ENCODE measurements around the gene SLC23A2. TPM values are rescaled to one million over a fixed set of nuclear protein-coding genes. Genes with fewer than 3 reads are reported as not detected.

The SLC23A2 gene
- total RNA-seq, 1 donor from 2014 or later, result 17.0 TPM

DNA sequence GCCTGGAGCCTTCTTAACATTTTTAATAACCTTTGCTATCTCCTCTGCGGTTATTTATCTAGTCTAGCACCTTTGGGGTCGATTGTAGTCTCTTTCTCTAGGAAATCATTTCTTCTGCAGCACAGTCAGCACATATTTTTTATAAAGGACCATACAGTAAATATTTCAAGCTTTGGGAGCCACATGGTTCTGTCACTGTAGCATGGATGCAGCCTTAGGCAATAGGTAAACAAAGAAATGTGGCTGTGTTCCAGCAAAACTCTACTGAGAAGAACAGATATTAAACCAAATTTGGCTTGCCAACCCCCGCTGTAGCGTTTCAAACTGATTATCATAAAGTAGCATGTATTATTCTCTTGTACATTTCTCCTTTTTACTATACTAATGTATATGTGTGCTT, 95.7 kb downstream of the SLC23A2 start:
- intact Hi-C loops (cut with micrococcal nuclease), result no loop called here

DNA sequence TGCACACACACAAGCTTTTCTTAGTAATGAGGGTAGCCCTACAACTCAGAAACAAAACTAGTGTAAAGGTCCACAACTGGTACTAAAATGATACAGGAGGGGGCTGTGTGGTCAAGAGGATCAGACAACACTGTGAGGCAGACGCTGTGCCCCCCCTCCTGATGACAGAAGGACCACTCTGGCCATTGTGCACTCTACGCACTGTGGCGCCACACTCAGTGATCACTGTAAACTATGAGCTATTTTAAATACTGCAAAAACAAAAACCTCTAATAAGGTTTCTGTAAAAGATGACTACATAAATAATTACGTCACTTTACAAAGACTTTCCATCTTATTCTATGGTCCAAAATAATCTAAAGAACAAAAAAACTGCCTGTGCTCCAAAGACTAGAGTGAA, 96.1 kb downstream of the SLC23A2 start:
- intact Hi-C loops (cut with micrococcal nuclease), result no loop called here

DNA sequence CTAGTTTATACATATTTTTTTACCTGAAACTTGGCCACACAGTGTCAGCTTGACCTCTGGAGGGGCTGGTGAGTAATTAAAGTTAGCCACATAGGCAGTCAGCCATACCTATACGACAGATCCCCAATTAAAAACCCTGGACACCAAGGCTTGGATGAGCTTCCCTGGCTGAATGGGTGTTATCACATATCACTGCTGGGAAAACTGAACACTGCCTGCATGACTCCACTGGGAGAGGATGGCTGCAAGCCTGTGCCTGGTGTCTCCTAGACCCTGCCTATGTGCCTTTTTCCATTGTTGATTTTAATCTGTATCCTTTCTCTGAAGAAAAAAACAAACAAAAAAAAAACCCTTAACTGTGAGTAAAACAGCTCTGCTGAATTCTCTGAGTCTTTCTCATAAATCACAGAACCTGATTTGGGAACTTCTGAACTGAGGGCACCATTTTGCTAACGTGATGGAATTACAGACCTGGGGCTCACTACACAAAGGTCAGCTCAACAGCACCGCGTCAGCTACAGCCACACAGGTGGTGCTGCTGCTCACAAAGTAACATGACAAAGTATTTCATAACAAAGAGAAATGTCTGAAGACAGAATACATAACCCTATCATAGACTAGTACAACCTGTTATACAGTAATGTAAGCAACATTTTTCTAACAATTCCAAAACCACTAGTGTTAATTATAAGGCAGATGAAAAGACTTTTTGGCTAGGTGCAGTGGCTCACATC, 97.0 kb downstream of the SLC23A2 start:
- intact Hi-C loops (cut with micrococcal nuclease), result no loop called here

DNA sequence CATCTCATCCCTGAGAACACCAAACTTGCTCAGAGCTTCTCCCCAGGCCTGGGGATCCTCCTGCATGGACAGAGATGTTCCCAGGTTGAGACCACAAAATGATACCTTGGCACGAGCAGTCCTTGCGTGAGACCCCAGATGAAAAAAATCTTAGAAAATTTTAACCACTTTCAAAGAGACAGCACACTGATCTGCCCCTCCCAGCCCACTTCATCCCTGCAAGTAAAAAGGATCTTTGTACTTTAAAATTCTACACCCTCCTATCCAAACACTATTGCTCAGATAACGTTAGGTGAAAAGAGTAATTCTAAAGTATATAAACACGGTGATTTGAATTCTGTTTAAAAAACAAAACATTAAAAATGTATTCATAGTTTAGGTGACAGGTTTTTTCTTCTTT, 98.5 kb downstream of the SLC23A2 start:
- intact Hi-C loops (cut with micrococcal nuclease), result no loop called here

DNA sequence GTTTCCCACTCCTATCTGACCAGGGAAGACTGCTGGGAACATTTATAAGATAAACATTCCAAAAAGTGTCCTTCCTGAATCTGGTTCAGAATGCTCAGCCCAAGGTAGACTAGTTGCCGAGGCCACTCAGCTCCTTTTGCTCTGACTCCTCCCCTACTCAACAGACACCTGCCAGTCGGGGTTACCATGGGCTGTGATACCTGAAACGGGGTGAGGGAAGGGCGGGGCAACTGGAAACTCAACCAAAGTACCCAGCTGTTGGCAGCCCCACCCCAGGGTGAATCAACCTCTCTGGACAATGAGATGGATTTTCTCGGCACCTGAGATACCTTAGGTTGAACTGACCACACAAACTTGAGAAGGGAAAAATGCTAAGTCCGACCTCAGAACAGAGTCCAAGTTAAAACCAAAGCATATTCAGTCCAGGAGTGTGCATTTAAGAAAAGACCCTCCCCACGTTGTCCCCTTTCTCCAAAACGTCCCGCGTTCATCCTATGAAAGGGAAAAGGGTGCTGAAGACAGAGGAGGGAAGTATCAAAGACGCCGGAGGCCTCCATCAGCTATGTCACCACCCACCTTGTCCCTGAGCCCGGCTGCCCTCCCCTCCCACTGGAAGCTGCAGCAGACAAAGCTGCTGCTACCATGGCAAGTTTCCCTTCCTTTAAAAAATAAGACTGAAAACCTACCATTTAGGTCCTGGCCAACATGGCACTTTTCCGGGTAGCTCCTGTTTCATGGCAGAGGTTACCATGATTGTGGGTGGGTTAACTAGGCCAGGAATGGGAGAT, 100.1 kb downstream of the SLC23A2 start:
- intact Hi-C loops (cut with micrococcal nuclease), result no loop called here

DNA sequence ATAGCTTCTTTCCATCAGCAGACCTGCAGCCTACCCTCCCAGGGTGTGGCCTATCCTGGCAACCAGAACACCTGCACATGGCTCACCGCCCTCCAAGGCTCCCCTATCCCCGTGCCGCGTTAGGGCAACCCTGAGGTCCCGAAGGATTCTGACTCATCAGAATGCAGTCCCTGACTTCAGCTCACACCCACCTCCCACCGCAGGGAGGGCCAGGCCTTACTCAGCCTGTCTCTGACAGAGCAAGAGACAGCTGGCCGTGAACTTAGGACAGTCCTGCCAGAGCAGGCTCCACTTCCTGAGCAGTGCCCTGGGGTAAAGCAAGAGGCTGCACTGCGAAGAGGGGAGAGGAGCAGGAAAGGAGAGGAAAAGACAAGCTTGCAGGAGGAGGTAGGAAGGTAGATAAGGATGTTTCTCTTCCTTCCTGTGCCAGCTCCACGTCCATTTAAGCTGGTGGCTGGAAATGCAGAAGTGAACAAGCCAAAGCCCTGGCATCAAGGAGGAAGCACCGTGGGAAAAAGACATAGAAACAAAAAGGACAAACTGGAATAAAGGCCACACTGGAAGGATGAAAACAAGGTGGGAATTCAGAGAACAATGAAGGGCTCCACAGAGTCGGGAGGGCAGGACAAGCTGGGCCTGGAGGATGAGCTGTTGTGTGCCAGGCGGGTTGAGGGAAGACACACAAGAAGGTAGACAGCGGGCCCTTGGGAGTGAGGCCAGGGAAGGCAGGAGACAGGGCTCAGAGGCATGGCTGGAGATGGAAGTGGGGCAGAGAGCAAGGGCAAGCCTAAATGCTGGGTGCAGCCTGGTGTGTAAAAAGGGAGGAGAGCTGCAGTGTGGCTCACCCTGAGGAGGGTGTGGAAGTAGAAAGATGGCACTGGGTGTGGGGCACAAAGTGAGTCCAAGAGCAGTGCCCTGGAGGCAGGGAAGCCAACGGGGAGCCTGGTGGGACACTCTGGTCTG, 102.7 kb downstream of the SLC23A2 start:
- intact Hi-C loops (cut with micrococcal nuclease), result no loop called here

DNA sequence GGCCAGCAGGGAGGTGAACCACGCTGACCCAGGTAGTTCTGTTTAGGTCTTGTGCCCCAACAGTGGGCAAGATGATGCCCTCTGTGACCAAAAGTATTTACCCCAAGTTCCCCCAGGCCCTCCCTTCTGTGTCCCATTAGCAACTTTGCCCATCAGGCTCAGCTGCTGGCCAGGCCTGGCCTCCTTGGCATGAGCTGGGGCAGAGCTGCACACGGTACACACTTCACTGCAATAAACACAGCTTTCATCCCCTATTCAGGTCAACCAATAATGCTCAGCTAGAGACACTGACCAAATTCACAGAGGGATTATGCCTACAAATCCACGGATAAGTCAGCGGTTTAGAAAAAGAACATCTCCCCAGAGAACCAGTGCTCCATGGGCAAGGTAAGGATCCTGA, 103.7 kb downstream of the SLC23A2 start:
- intact Hi-C loops (cut with micrococcal nuclease), result no loop called here

DNA sequence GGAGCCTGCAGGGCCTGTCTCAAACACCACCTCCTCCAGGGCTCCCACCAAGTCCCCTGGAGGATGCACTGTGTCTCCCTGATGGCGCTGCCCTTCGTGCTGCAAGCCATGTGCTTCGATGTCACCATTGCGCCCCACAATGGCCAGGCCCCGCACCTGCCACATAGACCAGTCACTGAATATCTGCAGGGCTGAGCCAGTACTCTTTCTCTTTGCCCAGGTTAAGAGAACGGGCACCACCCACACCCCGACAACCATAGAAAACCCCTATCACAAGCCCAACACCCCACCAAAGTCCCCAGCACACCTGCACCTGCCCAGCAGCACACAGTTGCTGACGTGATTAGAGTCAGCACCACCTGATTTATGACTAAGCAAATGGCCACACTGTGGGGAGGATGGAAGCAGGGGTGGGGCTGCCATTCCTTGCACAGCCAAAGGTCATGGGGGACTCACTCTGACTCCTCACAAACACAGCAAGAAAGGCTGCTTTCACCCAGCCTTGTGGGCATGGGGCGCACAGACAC, 104.3 kb downstream of the SLC23A2 start:
- intact Hi-C loops (cut with micrococcal nuclease), result no loop called here

DNA sequence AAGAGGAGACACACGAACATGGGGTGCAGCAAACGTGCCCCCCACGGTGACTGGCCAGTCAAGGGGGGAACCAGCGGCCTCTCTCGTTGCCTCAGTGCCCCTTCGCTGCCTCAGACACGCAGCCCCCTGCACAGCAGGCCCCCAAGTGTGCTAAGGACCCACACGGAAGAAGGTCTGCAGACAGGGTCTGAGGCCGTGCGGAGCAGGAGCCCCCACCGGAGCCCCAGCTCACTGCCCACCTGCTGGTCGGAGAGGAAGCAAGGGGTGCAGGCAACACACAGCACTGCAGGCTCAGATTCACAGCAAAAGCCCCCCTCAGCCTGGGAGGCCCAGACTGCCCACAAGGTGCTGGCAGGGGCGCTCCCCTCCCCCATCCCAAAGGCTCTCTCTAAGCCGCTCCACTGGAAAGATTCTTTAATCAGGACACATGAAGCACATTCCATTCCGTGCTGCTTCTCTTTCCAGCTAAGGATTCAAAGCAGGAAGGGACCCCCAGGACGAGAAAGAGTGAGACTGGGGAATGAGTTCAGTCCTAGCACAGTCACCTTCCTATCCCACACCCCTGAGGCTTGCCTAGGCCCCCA, 105.1 kb downstream of the SLC23A2 start:
- intact Hi-C loops (cut with micrococcal nuclease), result no loop called here

DNA sequence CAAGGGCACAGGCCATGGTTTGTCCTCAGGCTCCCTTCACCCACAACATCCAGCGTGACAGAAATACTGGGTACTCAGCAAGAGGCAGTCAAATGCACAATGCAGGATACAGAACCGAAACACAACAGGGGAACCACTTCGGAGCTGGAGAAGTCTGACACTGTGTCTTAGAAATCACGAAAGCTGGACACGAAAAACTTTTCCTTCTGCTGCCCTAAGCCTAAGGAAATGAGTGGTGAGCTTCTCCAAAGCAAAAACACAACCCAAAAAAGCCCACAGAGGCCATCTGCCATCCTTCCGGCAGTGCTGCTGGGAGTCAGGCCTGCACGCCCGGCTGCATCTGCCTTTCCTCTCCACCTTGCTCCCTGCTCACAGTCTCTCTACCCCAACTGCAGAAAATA, 106.3 kb downstream of the SLC23A2 start:
- intact Hi-C loops (cut with micrococcal nuclease), result no loop called here

DNA sequence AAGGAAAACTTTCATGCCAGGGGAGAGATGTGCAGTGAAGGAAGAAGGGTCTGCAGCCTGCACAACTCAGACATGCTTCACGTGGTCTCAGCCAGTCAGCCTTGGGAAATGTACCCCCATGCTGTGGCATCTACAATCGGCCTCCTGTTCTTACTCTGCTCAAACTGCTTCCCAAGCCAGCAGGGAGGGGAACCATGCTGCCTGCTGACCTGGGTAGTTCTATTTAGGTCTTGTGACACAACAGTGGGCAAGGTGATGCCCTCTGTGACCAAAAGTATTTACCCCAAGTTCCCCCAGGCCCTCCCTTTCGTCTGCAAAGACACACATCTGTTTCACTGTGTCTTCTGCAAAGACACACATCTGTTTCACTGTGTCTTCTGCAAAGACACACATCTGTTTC, 106.9 kb downstream of the SLC23A2 start:
- intact Hi-C loops (cut with micrococcal nuclease), result no loop called here

DNA sequence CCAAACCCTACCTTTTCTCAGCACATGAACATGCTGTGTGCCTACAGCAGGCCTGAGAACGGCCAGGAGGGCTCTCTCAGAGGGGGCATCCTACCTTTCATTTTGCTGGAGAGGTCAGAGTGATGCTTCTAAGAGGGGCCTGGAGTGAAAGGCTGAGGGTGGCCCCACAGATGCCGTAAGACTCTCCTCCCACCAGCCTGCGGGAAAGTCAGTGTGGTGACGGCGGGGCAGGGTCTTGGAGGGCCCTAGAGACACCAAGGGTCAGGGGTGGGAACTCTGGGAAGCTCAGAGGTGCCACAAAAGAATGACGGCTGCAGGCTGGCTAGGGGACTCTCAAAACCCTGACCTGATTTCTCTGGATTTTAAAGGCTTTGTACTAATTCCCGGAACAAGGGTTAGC, 107.6 kb downstream of the SLC23A2 start:
- intact Hi-C loops (cut with micrococcal nuclease), result no loop called here

DNA sequence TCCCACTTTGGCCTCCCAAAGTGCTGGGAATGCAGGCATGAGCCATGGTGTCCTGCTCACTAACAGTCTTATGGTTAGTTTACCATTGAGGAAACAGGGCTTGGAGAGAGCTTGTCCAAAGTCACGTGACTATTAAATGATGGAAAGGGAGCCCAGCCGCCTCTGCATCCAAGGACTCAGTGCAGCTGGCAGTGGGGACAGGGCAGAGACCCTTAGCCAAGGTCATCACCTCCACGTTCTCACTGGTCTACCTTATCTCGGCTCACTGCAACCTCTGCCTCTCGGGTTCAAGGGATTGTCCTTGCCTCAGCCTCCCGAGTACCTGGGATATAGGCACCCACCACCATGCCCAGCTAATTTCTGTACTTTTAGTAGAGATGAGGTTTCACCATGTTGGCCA, 109.3 kb downstream of the SLC23A2 start:
- intact Hi-C loops (cut with micrococcal nuclease), result no loop called here

DNA sequence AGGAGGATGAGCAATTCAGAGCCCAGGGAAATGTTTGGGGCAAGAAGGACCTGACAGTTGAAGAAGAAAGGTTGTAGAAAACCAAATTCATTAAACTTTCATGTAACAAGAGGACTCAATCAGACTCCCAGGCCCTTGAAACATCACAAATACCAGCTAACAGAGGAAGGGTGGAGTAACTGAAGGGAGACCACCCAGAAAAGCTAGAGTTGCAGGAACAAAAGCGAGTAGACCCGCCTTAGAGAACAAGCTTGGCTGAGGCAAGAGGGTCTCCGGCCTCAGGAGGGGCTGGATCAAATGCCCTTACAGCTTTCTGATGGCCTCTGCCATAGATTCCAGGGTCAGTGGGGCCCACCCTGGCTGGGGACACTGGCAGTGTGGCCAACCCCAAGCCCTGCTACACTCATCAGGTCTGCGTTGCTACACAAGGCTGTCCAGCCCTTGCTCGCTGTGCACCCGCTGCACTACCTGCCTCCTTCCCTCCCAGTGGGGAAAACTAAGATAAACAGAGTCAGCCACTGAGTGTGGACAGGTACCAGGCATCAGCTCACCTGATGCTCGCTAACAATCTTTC, 110.0 kb downstream of the SLC23A2 start:
- intact Hi-C loops (cut with micrococcal nuclease), result no loop called here

DNA sequence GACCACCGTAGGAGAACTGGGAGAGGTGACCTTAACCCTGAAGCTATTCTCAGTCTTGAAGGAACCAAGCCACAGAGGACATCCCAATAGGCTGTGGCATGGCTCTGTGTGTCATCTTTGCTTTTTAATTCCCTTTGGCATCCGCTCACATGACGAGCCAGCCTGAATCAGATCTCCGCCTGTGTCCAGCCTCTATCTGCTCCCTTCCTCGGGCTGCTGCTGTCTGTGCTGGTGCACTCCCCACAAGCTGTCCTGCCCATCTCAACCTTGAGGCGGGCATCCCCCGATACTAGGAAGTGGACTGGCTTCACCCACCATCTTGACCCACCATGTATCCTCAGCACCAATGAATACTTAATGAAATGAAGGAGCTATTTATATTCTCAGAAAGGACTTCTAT, 111.9 kb downstream of the SLC23A2 start:
- intact Hi-C loops (cut with micrococcal nuclease), result no loop called here

DNA sequence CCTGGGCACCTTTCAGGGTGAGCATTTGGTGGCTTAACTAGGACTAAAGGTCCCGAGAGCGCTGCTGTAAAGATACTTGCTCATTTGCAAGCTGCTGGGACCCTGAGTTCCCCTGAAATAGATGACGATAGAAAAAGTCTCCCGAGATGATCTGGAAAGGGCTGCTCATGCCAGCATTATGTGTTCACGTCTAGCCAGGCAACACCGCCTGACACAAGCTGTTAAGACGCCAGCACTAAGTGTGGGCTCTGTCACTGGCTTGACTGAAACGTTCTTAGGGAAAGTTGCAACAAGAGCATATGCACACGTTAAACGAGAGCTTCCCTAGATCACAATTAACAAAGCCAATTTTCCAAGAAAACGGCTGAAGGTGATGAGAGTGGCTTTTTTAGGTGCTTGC, 113.7 kb downstream of the SLC23A2 start:
- intact Hi-C loops (cut with micrococcal nuclease), result no loop called here

DNA sequence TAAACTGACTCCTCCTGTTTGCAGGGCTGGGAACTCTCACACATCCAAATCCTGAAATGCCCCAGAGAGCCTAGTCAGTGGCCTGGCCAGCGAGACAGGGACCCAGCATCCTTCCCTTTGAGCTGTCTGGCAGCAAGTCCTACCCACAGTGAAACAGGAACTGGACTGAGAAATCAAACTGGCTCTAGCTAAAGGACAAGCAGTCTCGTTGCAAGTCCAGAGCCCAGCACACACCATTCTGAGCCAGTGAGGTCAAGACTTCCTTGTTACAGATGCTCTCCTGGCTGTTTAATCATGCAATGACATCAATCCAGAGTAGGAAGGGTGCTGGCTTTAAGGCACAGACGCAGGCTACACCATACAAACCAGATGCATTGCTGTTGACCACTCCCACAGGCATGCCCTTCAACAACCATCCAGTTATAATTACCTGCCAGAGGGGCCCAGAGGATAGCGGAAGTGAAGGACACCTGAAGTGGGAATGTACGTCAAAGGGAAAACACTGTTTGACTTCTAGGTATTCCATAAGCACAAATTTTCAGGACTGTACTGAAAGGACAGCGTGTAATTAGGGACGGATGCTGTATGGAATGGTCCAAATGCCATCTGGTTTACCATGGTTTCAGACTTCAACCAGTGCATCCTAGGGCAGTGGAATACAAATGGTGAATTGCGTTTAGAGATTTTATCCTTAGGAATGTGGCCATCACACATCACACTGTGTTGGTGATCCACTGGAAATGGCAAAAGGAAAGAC, 114.4 kb downstream of the SLC23A2 start:
- intact Hi-C loops (cut with micrococcal nuclease), result no loop called here

DNA sequence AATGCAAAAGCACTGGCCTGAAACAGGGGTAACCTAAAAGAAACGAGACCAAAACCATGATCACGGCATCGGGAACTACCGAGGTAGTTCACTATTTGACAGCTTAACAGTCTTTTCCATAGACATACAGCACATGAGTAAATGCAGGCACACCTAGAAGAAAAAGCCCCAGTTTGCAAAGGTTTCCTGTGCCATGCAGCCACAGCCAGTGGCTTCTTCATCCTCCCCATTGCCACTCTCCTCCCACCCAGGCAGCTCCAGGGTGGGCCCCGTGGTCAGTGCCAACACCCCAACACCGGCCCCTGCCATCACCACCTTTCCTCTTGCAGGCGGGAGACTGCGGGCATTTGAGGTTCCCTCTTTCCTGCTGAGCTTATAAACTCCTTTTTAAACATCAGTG, 115.4 kb downstream of the SLC23A2 start:
- intact Hi-C loops (cut with micrococcal nuclease), result no loop called here

DNA sequence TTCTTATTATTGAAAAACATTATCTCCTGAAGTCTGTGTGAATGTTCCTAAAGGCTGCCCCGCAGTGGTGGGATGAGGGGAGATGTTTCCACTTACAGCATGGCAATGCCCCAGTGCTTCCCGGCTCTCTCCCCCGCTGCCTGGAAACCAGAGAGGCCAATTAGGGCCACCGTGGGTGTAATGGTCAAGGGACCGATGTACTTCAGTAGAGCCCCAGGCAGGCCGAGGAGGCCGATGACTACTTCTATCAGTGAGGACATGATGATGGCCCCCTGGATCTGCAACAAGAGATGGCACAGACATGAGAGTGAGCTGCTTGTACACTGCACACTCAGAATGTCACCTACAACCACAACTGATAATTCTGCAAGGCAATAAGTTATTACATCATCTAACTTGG, 117.8 kb downstream of the SLC23A2 start:
- intact Hi-C loops (cut with micrococcal nuclease), result no loop called here

DNA sequence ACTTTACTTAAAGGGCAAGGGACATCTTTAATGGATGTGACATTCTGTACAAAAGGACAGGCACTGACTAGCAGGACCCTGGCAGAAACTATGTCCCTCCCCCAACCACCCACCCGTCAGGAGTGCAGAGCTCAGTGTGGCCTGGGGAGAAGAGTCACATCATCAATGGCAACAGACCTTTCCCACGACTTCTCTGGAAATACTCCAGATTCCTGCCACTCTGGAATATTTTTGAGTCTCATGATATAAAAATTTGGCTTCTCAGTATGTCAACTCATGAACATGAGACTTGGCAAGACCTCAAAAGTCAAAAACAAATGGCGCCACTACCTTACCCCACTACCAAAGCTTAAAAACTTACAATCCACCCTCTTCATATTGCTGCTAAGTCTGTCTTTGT, 118.3 kb downstream of the SLC23A2 start:
- intact Hi-C loops (cut with micrococcal nuclease), result no loop called here
